ENCODE results near the gene ETS1. TPM values are rescaled to one million over a fixed set of nuclear protein-coding genes. Genes with fewer than 3 reads are reported as not detected.
A peak's percentile ranks its signal among the peaks of the same experiment; 100 is the strongest.
"Not testable (repeated sequence)": the region's sequence is repeated elsewhere in the genome, so short reads cannot be mapped to it uniquely, and the experiment has no call there.

Gene ETS1
- total RNA-seq, 2 donors from 2014 or later: 52.7 to 68.5 TPM

- DNase-seq; ATAC-seq; intact Hi-C loops (cut with DNase I): not testable (repeated sequence)
Observed at GRCh38 chr11:128450425-128450824, 136.9 kb downstream of the ETS1 start.

GRCh38 chr11:128448981-128449713 lies 138.2 kb downstream of the ETS1 start:
- DNase-seq (no peak), ATAC-seq (no peak)

DNA sequence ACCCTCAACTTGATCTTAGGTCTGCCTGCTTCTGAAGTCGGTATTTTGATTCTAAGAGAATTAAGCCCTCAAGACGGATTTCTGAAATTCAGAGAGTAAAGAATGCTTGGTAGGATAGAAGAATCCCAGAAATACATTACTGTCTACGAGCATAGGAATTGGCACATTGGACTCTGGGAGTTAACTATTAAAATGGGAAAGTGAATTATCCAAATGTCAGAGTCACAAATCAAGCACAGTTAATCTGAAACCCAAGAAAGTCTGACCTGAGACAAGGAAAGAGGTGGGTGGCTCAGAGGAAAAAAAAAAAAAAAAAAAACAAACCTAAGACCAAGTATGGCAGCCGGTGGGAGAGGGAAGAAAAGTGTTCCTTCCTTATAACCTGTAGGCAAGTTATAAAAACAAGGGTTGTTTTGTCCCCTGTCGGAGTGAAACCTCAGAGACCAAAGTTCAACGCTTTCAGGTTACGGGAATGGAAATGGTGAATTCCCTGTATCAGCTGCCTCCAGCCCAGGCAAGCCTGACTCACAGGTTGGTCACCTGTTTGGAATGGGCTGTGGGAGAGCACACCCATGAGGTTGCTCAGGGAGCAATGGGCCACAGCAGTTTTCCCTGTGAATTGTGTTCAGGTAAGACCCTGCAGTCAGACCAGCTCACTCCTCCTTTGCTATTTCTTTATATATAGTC lies 139.0 kb downstream of the ETS1 start:
- ATAC-seq: peak in 1 of 2 donors; percentile 25
- intact Hi-C loops (cut with DNase I): no loop called here
- no peak for DNase-seq

More at GRCh38 chr11:128448981-128449713, 138.2 kb downstream of the ETS1 start:
- intact Hi-C loops (cut with DNase I): no loop called here

GRCh38 chr11:128447233-128447632 lies 140.1 kb downstream of the ETS1 start:
- DNase-seq (no peak), ATAC-seq (no peak)
- intact Hi-C loops (cut with DNase I): no loop called here

DNA sequence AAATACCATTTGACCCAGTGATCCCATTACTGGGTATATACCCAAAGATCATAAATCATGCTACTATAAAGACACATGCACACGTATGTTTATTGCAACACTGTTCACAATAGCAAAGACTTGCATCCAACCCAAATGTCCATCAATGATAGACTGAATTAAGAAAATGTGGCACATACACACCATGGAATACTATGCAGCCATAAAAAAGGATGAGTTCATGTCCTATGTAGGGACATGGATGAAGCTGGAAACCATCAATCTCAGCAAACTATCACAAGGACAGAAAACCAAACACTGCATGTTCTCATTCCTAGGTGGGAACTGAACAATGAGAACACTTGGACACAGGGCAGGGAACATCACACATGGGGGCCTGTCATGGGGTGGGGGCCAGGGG lies 141.4 kb downstream of the ETS1 start:
- intact Hi-C loops (cut with DNase I); DNase-seq; ATAC-seq: not testable (repeated sequence)

DNA sequence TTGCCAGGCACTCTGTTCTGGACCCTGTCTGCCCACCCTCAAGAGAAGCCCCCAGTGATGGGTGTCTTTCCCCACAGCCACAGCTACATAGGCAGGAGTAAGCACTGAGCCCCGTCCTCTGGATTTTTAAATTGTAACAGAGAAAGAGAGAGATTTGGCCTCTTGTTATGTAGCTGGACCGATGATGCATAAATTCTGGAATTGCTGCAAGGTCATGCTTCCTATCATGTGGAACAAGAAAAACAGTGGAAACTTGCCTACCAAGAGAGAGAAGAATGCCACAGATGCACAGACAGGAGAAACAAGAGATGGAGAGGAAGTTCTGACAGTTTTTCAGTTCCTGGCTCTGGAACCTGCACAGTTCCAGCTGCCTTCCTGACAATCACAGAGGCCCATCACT lies 150.2 kb downstream of the ETS1 start:
- intact Hi-C loops (cut with DNase I): no loop called here
- ATAC-seq (peak in 1 of 2 donors; percentile 34), DNase-seq (no peak)

- ATAC-seq: no peak
- DNase-seq: no peak
- intact Hi-C loops (cut with DNase I): no loop called here
Observed at GRCh38 chr11:128434818-128435217, 152.5 kb downstream of the ETS1 start.

GRCh38 chr11:128434411-128434810 lies 152.9 kb downstream of the ETS1 start:
- DNase-seq (no peak), ATAC-seq (no peak)
- intact Hi-C loops (cut with DNase I): no loop called here

DNA sequence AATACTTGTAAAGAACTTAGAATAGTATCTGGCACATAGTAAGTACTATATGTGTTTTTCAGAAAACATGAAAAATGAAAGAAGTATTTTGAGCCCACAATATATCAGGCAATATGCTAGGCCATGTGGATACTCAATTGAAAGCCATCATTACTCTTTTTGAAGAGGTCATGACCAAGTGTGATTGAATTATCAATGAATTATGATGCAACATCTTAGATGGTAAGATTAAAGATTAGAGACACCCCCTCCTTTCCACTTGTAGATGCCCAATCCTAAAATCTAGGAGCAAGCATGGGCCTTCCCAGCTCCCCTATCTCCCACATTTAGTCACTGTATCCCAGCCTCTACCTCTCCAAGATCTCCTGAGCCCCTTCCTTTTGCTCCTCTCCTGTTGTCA lies 154.4 kb downstream of the ETS1 start:
- ATAC-seq (no peak), DNase-seq (no peak)
- intact Hi-C loops (cut with DNase I): no loop called here

DNA sequence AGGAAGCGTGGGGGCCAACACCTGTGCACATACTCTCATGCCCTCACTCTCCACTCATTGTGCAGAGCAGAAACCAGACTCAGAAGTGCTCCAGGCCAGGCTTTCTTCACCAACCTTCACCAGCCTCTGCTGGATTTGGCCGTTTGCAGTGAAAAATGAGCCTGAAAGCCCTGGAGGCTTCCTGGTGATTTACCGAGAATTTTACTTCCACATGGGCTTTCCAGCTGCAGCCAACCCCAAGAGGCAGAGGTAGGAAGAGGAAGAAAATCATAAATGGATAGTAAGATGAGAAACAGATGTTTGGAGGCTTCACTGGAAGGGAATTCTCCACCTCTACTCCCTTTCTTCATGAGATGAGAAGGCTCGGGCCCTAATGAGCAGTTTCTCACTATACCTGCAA lies 155.4 kb downstream of the ETS1 start:
- intact Hi-C loops (cut with DNase I): no loop called here
- ATAC-seq (no peak), DNase-seq (no peak)

DNA sequence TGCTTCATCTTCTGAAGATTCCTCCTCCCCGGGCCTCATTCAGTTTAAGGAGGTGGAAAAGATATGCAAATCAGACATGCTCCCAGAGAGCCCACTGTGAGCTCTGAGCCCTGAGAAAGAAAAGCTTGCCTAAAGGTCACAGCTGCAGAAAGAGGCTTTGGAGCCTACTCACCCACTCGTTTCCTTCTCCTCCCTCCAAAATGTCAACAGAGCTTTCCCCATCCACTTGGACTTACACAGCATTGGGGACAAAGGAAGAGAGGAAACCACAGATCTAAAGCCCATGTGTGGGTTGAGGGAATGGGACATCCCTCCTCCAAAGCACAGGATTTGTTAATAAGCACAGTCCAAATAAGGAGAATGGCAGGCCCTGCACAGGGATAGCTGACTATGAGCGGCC lies 158.4 kb downstream of the ETS1 start:
- intact Hi-C loops (cut with DNase I): no loop called here
- DNase-seq (no peak), ATAC-seq (no peak)

- ATAC-seq: peak; percentile 73
- peak; percentile 65 for DNase-seq
- intact Hi-C loops (cut with DNase I): no loop called here
Observed at GRCh38 chr11:128424851-128425285, 162.5 kb downstream of the ETS1 start.

DNA sequence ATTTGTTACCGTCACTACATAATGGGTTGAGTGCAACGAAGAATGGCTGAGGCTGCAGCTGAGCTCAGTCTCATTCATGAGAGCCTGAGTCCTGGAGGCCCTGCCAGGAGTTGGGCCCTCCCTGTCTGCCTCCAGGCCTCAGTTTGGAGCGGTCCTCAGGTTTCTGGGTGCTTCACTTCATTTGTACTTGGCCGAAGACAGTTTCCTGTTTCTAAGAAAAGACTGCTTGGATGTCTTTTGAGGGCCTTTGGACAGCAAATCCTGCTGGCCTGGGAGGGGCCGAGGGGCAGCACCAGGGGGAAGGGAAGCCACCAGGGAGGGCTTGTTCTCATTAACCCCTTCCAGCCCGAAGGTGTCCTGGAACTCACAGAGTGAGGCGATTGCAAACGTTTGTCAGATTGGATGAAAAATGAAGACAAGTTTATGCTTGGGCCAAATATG lies 163.1 kb downstream of the ETS1 start:
- intact Hi-C loops (cut with DNase I): no loop called here
- DNase-seq (peak; percentile 72), ATAC-seq (peak; percentile 70 to 81)

DNA sequence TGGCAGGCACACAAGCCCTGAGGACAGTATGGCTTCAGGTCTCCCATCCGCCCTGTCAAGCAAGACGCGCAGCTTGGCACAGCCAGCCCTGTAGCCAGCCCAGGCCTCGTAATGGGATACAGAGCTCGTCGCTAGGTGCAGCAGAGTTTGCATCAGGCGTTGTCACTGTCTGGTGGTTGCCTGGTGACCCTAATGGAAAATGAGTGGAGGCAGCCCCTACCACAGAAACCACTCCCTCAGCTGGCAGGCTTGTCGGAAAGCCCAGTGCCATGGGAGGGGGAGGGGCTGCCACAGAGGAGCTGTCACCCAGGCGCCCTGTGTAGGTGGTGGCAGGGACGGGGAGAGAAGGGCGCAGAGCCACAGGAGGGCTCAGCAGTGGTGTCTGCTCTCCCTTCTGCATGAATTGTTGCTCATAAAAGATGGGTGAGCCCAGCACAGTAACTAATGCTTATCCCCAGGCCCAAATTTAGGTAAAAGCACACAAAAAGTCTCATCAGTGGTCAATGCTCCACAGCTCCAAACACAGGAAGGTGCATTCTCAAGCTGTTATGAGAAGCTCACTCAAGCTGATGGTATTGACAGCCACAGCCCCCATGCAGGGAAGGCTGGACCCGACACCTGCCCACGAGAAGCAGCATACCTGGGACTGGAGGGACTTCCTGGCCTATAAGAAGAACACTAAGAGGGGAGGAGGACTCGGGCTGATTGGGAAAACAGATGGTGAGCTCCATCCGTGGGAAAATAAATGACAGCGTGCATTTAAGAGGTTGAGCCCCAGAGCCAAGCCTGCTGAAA lies 164.6 kb downstream of the ETS1 start:
- DNase-seq (peak; percentile 49), ATAC-seq (peak; percentile 13 to 46)
- intact Hi-C loops (cut with DNase I): no loop called here

DNA sequence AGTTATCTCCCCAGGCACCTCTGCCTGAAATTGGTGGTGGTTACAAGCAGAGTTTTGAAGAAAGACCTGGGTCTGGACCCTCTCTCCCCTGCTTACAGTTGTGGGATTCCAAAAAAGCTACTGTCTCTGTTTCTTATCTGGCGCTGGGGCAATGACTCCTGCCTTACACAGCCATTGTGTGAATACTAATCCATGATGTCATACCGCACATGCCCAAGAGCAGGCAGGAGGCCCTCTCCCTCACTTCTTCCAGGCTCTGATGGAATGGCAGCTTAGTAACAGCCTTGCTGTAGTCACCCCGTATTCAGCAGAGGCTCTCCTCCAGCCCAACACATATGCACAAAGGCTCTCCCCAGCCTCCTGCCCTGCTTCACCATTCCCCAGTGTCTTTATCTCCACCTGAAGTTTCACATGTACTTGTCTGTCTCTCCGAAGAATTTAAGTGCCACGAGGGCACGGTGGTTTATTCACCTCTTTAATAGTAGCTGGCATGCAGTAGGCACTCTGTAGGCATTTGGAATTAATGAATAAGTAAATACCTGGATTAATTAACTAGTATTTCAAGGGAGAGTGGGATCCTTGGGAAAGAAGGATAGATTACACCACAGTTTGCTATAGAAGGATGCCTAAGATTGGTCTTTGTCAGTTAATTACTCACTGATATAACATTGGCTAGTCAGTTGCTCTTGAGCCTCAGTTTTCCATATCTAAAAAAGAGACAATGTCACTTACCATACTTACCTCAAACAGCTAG lies 165.6 kb downstream of the ETS1 start:
- intact Hi-C loops (cut with DNase I): no loop called here
- DNase-seq (no peak), ATAC-seq (no peak)

GRCh38 chr11:128420951-128421350 lies 166.4 kb downstream of the ETS1 start:
- intact Hi-C loops (cut with DNase I): no loop called here
- ATAC-seq (peak in 1 of 2 donors; percentile 11), DNase-seq (no peak)

- intact Hi-C loops (cut with DNase I): no loop called here
- no peak for DNase-seq
- no peak for ATAC-seq
Observed at GRCh38 chr11:128420265-128420664, 167.1 kb downstream of the ETS1 start.

GRCh38 chr11:128419012-128419767 lies 168.2 kb downstream of the ETS1 start:
- ATAC-seq (no peak), DNase-seq (no peak)
- intact Hi-C loops (cut with DNase I): no loop called here
